ENCODE data around the gene DLEU7. TPM values are rescaled to one million over a fixed set of nuclear protein-coding genes. Genes with fewer than 3 reads are reported as not detected.

Gene DLEU7
- total RNA-seq, 4 donors from 2014 or later, result 1.1 TPM; not detected in 3

GRCh38 chr13:50841786-50842185, 1.7 kb downstream of the DLEU7 start:
- no peak for ATAC-seq
- no peak for TF ChIP-seq EP300 (IDR thresholded peaks at IDR 0.05)
- no peak for TF ChIP-seq POLR2AphosphoS5 (IDR thresholded peaks at IDR 0.05)
- TF ChIP-seq CTCF (IDR thresholded peaks at IDR 0.05), result no peak
- TF ChIP-seq POLR2A (IDR thresholded peaks at IDR 0.05), result no peak

GRCh38 chr13:50840284-50840683, 3.2 kb downstream of the DLEU7 start:
- 100% methylated on average over 3 of the region's 3 CpGs; no CpG with 5 or more reads in 1 of the 2 donors for WGBS, 2 donors (ENCODE audit: low coverage in 1 of 2)
- peaks cover 18% of the 10 kb centered on the region for H3K27me3 ChIP-seq
- no peak for ATAC-seq
- no peak for TF ChIP-seq POLR2A (IDR thresholded peaks at IDR 0.05)
- no peak for TF ChIP-seq CTCF (IDR thresholded peaks at IDR 0.05)
- TF ChIP-seq EP300 (IDR thresholded peaks at IDR 0.05), result no peak
- no peak for TF ChIP-seq POLR2AphosphoS5 (IDR thresholded peaks at IDR 0.05)
- H3K4me3 ChIP-seq, result no peak overlapping the region
- H3K36me3 ChIP-seq, result no peaks in the 10 kb centered on the region
- peaks cover 0 to 28% (median 9%) of the 10 kb centered on the region in 3 donors for H3K4me1 ChIP-seq
- H3K9me3 ChIP-seq, result no peaks in the 10 kb centered on the region
- H3K27ac ChIP-seq, result no peak overlapping the region

More at GRCh38 chr13:50841786-50842185, 1.7 kb downstream of the DLEU7 start:
- peaks cover 18% of the 10 kb centered on the region for H3K27me3 ChIP-seq
- WGBS, 2 donors (ENCODE audit: low coverage in 1 of 2), result 81% methylated on average over 7 of the region's 7 CpGs; no CpG with 5 or more reads in 1 of the 2 donors
- no peaks in the 10 kb centered on the region for H3K9me3 ChIP-seq
- H3K36me3 ChIP-seq, result no peaks in the 10 kb centered on the region
- H3K4me3 ChIP-seq, result no peak overlapping the region
- H3K4me1 ChIP-seq, result peaks cover 0 to 41% (median 9%) of the 10 kb centered on the region in 3 donors
- H3K27ac ChIP-seq, result no peak overlapping the region

- Histone ChIP-seq H3K9me3 (peaks cover 0 to 4% (median 0%) of the 10 kb centered on the region in 3 donors), H3K36me3 (no peaks in the 10 kb centered on the region), H3K27me3 (peaks cover 18% of the 10 kb centered on the region), H3K27ac (no peak overlapping the region), H3K4me3 (no peak overlapping the region), H3K4me1 (peaks cover 0 to 23% (median 9%) of the 10 kb centered on the region in 3 donors)
- 93 to 96% methylated on average over 4 of the region's 4 CpGs for whole genome bisulfite sequencing, 2 donors (ENCODE audit: low coverage in 1 of 2)
- TF ChIP-seq CTCF (IDR thresholded peaks at IDR 0.05), result no peak
- TF ChIP-seq POLR2A (IDR thresholded peaks at IDR 0.05), result no peak
- no peak for ATAC-seq
Measured at GRCh38 chr13:50839828-50840227, 3.7 kb downstream of the DLEU7 start.

- ATAC-seq, result no peak
- Histone ChIP-seq H3K4me1 (peaks cover 0 to 13% (median 9%) of the 10 kb centered on the region in 3 donors), H3K27ac (no peak overlapping the region), H3K27me3 (peaks cover 18% of the 10 kb centered on the region), H3K36me3 (no peaks in the 10 kb centered on the region), H3K4me3 (no peak overlapping the region), H3K9me3 (peaks cover 0 to 4% (median 0%) of the 10 kb centered on the region in 3 donors)
- WGBS, 2 donors (ENCODE audit: low coverage in 1 of 2), result 80 to 94% methylated on average over 8 of the region's 8 CpGs
- no peak for TF ChIP-seq EP300 (IDR thresholded peaks at IDR 0.05)
- TF ChIP-seq POLR2AphosphoS5 (IDR thresholded peaks at IDR 0.05), result no peak
- TF ChIP-seq CTCF (IDR thresholded peaks at IDR 0.05), result no peak
- TF ChIP-seq POLR2A (IDR thresholded peaks at IDR 0.05), result no peak
Measured at GRCh38 chr13:50838701-50839100, 4.8 kb downstream of the DLEU7 start.

GRCh38 chr13:50838031-50838430, 5.5 kb downstream of the DLEU7 start:
- no peak for TF ChIP-seq EP300 (IDR thresholded peaks at IDR 0.05)
- no peak overlapping the region for H3K27ac ChIP-seq
- 91 to 95% methylated on average over 5 of the region's 5 CpGs for WGBS, 2 donors (ENCODE audit: low coverage in 1 of 2)
- peaks cover 14% of the 10 kb centered on the region for H3K27me3 ChIP-seq
- no peaks in the 10 kb centered on the region for H3K36me3 ChIP-seq
- peaks cover 0 to 4% (median 0%) of the 10 kb centered on the region in 3 donors for H3K9me3 ChIP-seq
- H3K4me3 ChIP-seq, result no peak overlapping the region
- H3K4me1 ChIP-seq, result peaks cover 0 to 6% (median 4%) of the 10 kb centered on the region in 3 donors
- no peak for ATAC-seq

Data from gastroesophageal sphincter (tissue), 4 donors.